ENCODE data around the gene TMEM151B. TPM values are rescaled to one million over a fixed set of nuclear protein-coding genes. Genes with fewer than 3 reads are reported as not detected.

The TMEM151B gene
- total RNA-seq, 4 donors from 2014 or later: not detected

- H3K9me3 ChIP-seq: no peaks in the 10 kb centered on the region
- WGBS, 2 donors: 81 to 100% methylated on average over 1 to 3 of the region's 7 CpGs
- DNase-seq: no peak
- peaks cover 26 to 54% (median 41%) of the 10 kb centered on the region in 3 donors for H3K36me3 ChIP-seq
- intact Hi-C loops (cut with DNase I): no loop called here
- H3K27ac ChIP-seq: no peak overlapping the region
- no peak for TF ChIP-seq CTCF (IDR thresholded peaks at IDR 0.05)
- TF ChIP-seq POLR2A (IDR thresholded peaks at IDR 0.05): no peak
- peaks cover 7 to 16% (median 11%) of the 10 kb centered on the region in 3 donors for H3K4me1 ChIP-seq
- H3K27me3 ChIP-seq: peaks cover 0 to 32% (median 3%) of the 10 kb centered on the region in 4 donors
- no peak overlapping the region for H3K4me3 ChIP-seq
These were observed 30.1 kb downstream of the TMEM151B start for GRCh38 chr6:44300292-44300823.

GRCh38 chr6:44301106-44301505 is 30.9 kb downstream of the TMEM151B start:
- no peak for DNase-seq
- Histone ChIP-seq H3K27ac (no peak overlapping the region), H3K27me3 (peaks cover 0 to 25% (median 3%) of the 10 kb centered on the region in 4 donors), H3K9me3 (no peaks in the 10 kb centered on the region), H3K36me3 (peaks cover 31 to 62% (median 46%) of the 10 kb centered on the region in 3 donors), H3K4me3 (no peak overlapping the region), H3K4me1 (peaks cover 7 to 16% (median 11%) of the 10 kb centered on the region in 3 donors)
- 81 to 91% methylated on average over 4 to 6 of the region's 8 CpGs for WGBS, 2 donors
- TF ChIP-seq POLR2A (IDR thresholded peaks at IDR 0.05): no peak
- TF ChIP-seq CTCF (IDR thresholded peaks at IDR 0.05): no peak
- intact Hi-C loops (cut with DNase I): no loop called here

GRCh38 chr6:44301782-44302564 is 31.7 kb downstream of the TMEM151B start:
- no peaks in the 10 kb centered on the region for H3K9me3 ChIP-seq
- H3K27me3 ChIP-seq: peaks cover 0 to 16% (median 3%) of the 10 kb centered on the region in 4 donors
- TF ChIP-seq CTCF (IDR thresholded peaks at IDR 0.05) (no peak), POLR2A (IDR thresholded peaks at IDR 0.05) (no peak)
- H3K27ac ChIP-seq: no peak overlapping the region
- 80 to 87% methylated on average over 9 of the region's 14 CpGs for WGBS, 2 donors
- intact Hi-C loops (cut with DNase I): no loop called here
- no peak for DNase-seq
- peaks cover 5 to 14% (median 10%) of the 10 kb centered on the region in 3 donors for H3K4me1 ChIP-seq
- H3K4me3 ChIP-seq: no peak overlapping the region
- H3K36me3 ChIP-seq: peaks cover 36 to 71% (median 48%) of the 10 kb centered on the region in 3 donors

GRCh38 chr6:44302856-44303255 is 32.6 kb downstream of the TMEM151B start:
- H3K4me1 ChIP-seq: peaks cover 0 to 5% (median 2%) of the 10 kb centered on the region in 3 donors
- H3K36me3 ChIP-seq: peaks cover 42 to 79% (median 55%) of the 10 kb centered on the region in 3 donors
- H3K27ac ChIP-seq: no peak overlapping the region
- TF ChIP-seq POLR2A (IDR thresholded peaks at IDR 0.05): no peak
- no peak for DNase-seq
- intact Hi-C loops (cut with DNase I): no loop called here
- no peaks in the 10 kb centered on the region for H3K9me3 ChIP-seq
- peaks cover 0 to 7% (median 0%) of the 10 kb centered on the region in 4 donors for H3K27me3 ChIP-seq
- WGBS, 2 donors: 88 to 93% methylated on average over 9 to 11 of the region's 12 CpGs
- H3K4me3 ChIP-seq: no peak overlapping the region

GRCh38 chr6:44303842-44304241 is 33.6 kb downstream of the TMEM151B start:
- no peak overlapping the region for H3K27ac ChIP-seq
- H3K27me3 ChIP-seq: no peaks in the 10 kb centered on the region
- H3K4me1 ChIP-seq: no peaks in the 10 kb centered on the region
- H3K9me3 ChIP-seq: no peaks in the 10 kb centered on the region
- H3K36me3 ChIP-seq: peaks cover 42 to 89% (median 55%) of the 10 kb centered on the region in 3 donors
- TF ChIP-seq POLR2A (IDR thresholded peaks at IDR 0.05): no peak
- no peak for TF ChIP-seq CTCF (IDR thresholded peaks at IDR 0.05)
- no peak for DNase-seq
- no peak overlapping the region for H3K4me3 ChIP-seq
- whole genome bisulfite sequencing, 2 donors: 85 to 95% methylated on average over 2 to 3 of the region's 6 CpGs
- intact Hi-C loops (cut with DNase I): no loop called here
